A549 treated with GW870086 at 1 μM for 4 hours (cell line): ENCODE results near the gene MTFP1. TPM values are rescaled to one million over a fixed set of nuclear protein-coding genes. Genes with fewer than 3 reads are reported as not detected.

ENCODE experiments used
- total RNA-seq: library from RNA; stranded (reverse); fragments of 200-300 nt; extraction: Qiagen RNA extraction; gene quantifications from 5 replicates; pipeline ENCODE4 v1.2.3, GENCODE V29; 2022; ENCODE audit warnings: low read depth

MTFP1 gene, protein sequence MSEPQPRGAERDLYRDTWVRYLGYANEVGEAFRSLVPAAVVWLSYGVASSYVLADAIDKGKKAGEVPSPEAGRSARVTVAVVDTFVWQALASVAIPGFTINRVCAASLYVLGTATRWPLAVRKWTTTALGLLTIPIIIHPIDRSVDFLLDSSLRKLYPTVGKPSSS
- 66.1 to 80.9 TPM (median 72.1 TPM) in 5 replicates for total RNA-seq

DNA sequence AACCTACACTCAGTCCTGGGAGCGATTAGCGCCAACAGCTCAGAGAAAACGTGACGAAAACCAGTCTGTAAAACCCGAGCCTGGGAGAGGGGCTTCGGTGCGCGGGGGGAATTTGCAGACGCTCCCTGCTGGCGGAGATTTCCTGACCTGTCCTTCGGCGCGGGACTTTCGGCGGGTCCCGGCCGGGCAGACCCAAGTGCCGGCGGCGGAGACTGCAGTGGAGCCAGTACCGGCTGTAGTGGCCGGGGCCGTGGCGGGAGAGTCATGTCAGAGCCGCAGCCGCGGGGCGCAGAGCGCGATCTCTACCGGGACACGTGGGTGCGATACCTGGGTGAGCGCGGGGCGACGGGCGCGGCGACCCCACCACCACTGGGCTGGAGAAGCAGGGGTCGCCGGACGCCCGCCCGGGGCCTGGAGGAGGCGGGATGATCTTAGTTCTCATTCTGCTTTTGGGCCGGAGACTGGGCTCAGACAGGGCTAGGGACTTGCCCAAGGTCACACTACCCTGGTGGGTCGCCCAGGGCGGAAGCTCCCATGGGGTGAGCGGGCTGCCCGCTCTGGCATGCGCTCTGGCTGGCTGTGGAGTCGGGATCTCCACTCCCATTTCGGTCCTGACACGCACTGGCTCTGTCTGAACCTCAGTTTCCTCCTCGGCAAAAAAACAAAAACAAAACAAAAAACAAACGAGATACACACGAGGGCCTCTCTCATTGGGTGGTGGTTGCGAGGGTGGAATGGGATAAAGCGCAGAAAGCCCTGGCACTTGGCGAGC, at the start of gene MTFP1:
Gene MTFP1 (plus strand): TSS at position 153 of the 772 bp plus-strand sequence. CDS start 112 bp downstream, at position 265.

DNA sequence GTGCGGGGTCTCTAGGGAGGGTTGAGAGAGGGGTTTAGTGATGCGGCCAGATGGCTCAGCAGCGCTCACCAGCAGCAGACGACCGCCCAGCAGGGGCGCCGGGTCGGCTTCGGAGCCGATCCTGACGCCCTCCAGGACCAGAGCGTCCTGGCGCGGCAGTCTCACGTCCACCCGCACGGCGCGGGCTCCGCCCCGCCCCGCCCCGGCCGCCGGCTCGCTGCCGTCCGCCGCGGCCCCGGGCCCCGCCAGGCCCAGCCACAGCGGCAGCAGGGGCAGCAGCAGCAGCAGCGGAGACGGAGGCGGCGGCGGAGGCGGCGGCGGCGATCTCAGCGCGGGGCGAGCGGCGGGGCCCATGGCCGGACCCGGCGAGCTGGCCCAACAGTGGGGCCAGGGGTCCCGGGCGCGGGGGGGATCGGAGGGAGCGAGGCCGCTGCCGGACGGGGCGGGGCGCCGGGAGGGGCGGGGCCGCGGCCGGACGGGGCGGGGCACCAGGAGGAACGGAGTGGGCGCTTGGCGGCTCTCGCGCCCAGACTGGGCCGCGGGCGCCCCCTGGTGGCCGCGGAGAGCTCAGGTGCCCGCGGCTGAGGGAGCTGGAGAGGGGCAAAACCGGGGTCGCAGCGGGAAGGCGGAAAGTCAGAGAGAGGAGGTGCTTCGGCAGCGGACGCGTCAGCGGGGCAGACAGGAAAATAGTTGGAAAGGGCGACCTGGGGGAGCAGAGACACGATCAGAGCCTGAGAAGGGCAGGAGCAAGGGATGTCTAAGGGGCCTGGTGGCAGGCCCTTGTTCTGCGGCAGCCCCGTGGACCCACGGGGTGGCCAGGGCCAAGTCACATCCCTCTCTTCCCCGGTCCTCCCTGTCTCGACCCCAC, 38.4 kb upstream of the MTFP1 start, which contains the start of gene RNF215:
Gene RNF215 (minus strand): TSS at position 452 of the 868 bp plus-strand sequence. CDS start 98 bp downstream, at position 354.

DNA sequence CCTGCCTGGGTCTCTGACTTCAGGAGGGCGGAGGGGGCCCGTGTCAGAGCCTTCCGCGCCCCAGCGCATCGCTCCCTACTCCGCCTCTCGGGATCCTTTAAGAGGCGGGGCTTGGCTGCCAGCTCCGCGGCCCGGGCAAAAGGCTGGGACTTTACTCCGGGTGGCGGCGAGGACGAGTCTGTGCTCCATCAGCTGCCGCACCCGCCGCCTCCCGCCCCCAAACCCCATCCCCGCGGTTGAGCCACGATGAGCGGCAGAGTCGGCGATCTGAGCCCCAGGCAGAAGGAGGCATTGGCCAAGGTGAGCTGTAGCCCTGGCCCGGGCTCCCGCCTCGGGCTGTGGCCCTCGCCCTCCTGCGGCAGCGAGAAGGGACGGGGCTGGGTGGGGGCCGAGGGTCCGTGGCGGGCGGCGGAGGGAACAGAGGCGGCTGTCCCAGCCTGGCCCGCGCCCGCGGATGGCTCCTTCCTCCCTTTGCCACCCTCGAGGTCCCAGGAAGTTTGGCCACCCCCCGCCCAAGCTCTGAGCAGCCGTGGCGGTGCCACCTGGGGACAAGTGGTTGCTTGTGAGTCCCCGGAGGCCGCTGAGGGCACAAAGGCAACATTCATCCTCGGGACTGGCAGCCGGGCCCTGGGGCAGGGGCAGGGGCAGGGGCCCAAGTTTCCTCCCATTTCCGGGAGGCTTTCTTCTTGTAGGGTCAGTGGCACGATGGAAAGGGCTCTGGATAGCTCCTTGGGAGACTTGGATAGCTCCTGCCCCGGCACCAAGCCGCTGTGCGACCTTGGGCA, 28.5 kb upstream of the MTFP1 start, which contains the start of gene SEC14L2:
Gene SEC14L2 (plus strand): TSS at position 148 of the 785 bp plus-strand sequence. CDS start 99 bp downstream, at position 247.

DNA sequence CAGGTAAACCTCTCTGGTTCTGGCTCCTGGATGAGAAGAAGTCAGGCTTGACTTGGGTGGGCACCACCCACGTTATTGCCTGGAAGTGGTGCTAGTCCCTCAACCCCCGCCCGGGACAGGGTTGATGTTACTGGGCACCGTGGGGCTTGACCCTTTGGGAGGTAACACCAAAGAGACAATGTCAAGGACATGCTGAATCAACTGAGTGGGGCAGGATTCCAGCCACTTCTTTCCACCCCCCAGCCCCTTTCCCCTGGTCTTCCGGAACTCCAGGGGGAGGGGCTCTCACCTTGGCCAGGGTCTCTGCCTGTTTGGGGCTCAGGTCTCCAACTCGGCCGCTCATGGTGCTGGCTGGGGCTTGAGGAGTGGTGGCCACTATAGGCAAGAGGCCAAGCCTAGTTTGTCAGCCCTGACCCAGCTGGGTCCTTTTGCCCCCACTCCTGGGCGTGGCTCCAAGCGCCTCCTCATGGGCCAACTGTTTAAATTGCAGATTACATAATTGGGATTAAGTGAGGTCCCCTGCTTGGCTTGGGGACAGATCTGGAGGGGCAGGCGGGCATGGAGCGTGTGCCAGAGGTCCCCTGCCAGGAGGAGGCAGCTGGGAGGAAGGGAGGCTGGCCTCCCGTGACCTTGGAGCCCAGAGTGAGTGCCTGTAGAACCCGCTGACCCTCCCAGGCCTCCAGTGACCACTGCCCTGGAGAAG, 46.2 kb downstream of the MTFP1 start, which contains the start of gene SEC14L3:
Gene SEC14L3 (minus strand): TSS at position 402 of the 703 bp plus-strand sequence. CDS start 59 bp downstream, at position 343.

Other genes with a start within 250 kb of the MTFP1 start
- gene LIF, start 179.0 kb upstream of the MTFP1 start, total RNA-seq: 24.1 to 38.9 TPM (median 37.0 TPM) in 5 replicates
- gene OSM, start 158.9 kb upstream of the MTFP1 start, total RNA-seq: not detected in 5 replicates
- gene CASTOR1, start 136.3 kb upstream of the MTFP1 start, total RNA-seq: 4.7 to 8.0 TPM (median 7.7 TPM) in 5 replicates
- gene TBC1D10A, start 98.8 kb upstream of the MTFP1 start, total RNA-seq: 7.9 to 10.5 TPM (median 9.4 TPM) in 5 replicates
- 36.7 to 65.3 TPM (median 62.9 TPM) in 5 replicates for gene SF3A1, start 68.9 kb upstream of the MTFP1 start, total RNA-seq
- gene CCDC157, start 68.8 kb upstream of the MTFP1 start, total RNA-seq: 2.1 to 3.1 TPM (median 2.6 TPM) in 5 replicates
- gene RNF215, start 38.4 kb upstream of the MTFP1 start, total RNA-seq: 14.5 to 24.8 TPM (median 20.4 TPM) in 5 replicates
- 61.0 to 82.5 TPM (median 72.6 TPM) in 5 replicates for gene SEC14L2, start 28.8 kb upstream of the MTFP1 start, total RNA-seq
- gene SEC14L3, start 46.2 kb downstream of the MTFP1 start, total RNA-seq: 0.07 TPM in 1 of 5 replicates, not detected in the others
- 4.1 to 6.3 TPM (median 5.9 TPM) in 5 replicates for gene SEC14L4, start 79.9 kb downstream of the MTFP1 start, total RNA-seq
- not detected in 5 replicates for gene SEC14L6, start 121.0 kb downstream of the MTFP1 start, total RNA-seq
- 7.1 to 10.6 TPM (median 9.9 TPM) in 5 replicates for gene GAL3ST1, start 148.9 kb downstream of the MTFP1 start, total RNA-seq
- gene PES1, start 166.1 kb downstream of the MTFP1 start, total RNA-seq: 101 to 120 TPM (median 110 TPM) in 5 replicates
- gene TCN2, start 181.4 kb downstream of the MTFP1 start, total RNA-seq: 4.7 to 5.8 TPM (median 5.3 TPM) in 5 replicates
- 5.4 to 7.7 TPM (median 7.0 TPM) in 5 replicates for gene SLC35E4, start 210.0 kb downstream of the MTFP1 start, total RNA-seq
- 3.7 to 5.4 TPM (median 5.0 TPM) in 5 replicates for gene DUSP18, start 242.1 kb downstream of the MTFP1 start, total RNA-seq